ENCODE results near the gene MYO15A.

GRCh38 chr17:18186627-18186982 is 78.0 kb downstream of the MYO15A start:
- TF ChIP-seq, protein P1, sequence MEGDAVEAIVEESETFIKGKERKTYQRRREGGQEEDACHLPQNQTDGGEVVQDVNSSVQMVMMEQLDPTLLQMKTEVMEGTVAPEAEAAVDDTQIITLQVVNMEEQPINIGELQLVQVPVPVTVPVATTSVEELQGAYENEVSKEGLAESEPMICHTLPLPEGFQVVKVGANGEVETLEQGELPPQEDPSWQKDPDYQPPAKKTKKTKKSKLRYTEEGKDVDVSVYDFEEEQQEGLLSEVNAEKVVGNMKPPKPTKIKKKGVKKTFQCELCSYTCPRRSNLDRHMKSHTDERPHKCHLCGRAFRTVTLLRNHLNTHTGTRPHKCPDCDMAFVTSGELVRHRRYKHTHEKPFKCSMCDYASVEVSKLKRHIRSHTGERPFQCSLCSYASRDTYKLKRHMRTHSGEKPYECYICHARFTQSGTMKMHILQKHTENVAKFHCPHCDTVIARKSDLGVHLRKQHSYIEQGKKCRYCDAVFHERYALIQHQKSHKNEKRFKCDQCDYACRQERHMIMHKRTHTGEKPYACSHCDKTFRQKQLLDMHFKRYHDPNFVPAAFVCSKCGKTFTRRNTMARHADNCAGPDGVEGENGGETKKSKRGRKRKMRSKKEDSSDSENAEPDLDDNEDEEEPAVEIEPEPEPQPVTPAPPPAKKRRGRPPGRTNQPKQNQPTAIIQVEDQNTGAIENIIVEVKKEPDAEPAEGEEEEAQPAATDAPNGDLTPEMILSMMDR (conservative IDR thresholded peaks at IDR 0.05; ENCODE audit: low read depth, low read length): no peak
- no peak for TF ChIP-seq EZH2phosphoT487 (IDR thresholded peaks at IDR 0.05; ENCODE audit: borderline replicate concordance, low read length)
- no peak for TF ChIP-seq EZH2 (IDR thresholded peaks at IDR 0.05; ENCODE audit: low read length, unreplicated experiment)

Data from PC-3 (cell line).